Calu3 (cell line): ENCODE measurements around the gene ANKRD12. TPM values are rescaled to one million over a fixed set of nuclear protein-coding genes. Genes with fewer than 3 reads are reported as not detected.

Source experiments
- BruUV-seq: library from RNA; stranded (reverse); fragments of 400-500 nt; replicated peaks from 2 replicates; lab custom pipeline; 2021; lab: Mats Ljungman, UMichigan
- CTCF ChIA-PET: fragments of 300-600 bp; sonication (Branson Sonifier 250); formaldehyde crosslinking; loops from one replicate; lab custom pipeline; 2022; ENCODE audit warnings: antibody characterized with exemption; lab: Charles Lee
- DNase-seq: peaks from one replicate; pipeline ENCODE4 v3.0.0; 2022
- H3K27ac Mint-ChIP-seq: one replicate; pipeline ENCODE4 v1.8.0; 2022; ENCODE audit warnings: mixed read lengths; ENCODE audit not compliant: unreplicated experiment
- H3K27me3 Mint-ChIP-seq: one replicate; pipeline ENCODE4 v1.8.0; 2022; ENCODE audit warnings: mixed read lengths; ENCODE audit not compliant: unreplicated experiment
- H3K36me3 Mint-ChIP-seq: one replicate; pipeline ENCODE4 v1.8.0; 2022; ENCODE audit warnings: mild to moderate bottlenecking, moderate library complexity, mixed read lengths; ENCODE audit not compliant: insufficient read depth, unreplicated experiment
- H3K4me1 Mint-ChIP-seq: one replicate; pipeline ENCODE4 v1.8.0; 2022; ENCODE audit warnings: mild to moderate bottlenecking, low read depth, mixed read lengths; ENCODE audit not compliant: unreplicated experiment
- H3K4me3 Mint-ChIP-seq: one replicate; pipeline ENCODE4 v1.8.0; 2022; ENCODE audit warnings: mild to moderate bottlenecking, low read depth, moderate library complexity, mixed read lengths; ENCODE audit not compliant: unreplicated experiment
- H3K9me3 Mint-ChIP-seq: one replicate; pipeline ENCODE4 v1.8.0; 2022; ENCODE audit warnings: low read depth, mixed read lengths; ENCODE audit not compliant: unreplicated experiment
- CTCF ChIP-seq: fragments of 200-600 bp; IDR thresholded peaks from one replicate; pipeline ENCODE4 v1.8.0; 2022; ENCODE audit warnings: antibody characterized with exemption; ENCODE audit not compliant: unreplicated experiment
- intact Hi-C: fragments of 100-400 bp; cut with micrococcal nuclease; formaldehyde crosslinking; loops from one replicate; pipeline ENCODE4 v1.10.0; 2022; ENCODE audit not compliant: unreplicated experiment
- total RNA-seq: library from RNA; stranded (reverse); gene quantifications from 2 replicates; pipeline ENCODE4 v1.2.3, GENCODE V29; 2022

ANKRD12 gene
- total RNA-seq, 1 experiment from 2014 or later, result 40.7 TPM

- TF ChIP-seq CTCF, result no peak
- peaks cover 50% of the 10 kb centered on the region for H3K4me1 Mint-ChIP-seq
- H3K9me3 Mint-ChIP-seq, result no peaks in the 10 kb centered on the region
- H3K4me3 Mint-ChIP-seq, result peak overlapping the region; percentile 79
- no TSS peak for BruUV-seq
- no peak overlapping the region for H3K27ac Mint-ChIP-seq
- H3K27me3 Mint-ChIP-seq, result no peaks in the 10 kb centered on the region
- CTCF ChIA-PET, result no interaction called here
- intact Hi-C loops, result no loop called here
- DNase-seq, result no peak
- peaks cover 38% of the 10 kb centered on the region for H3K36me3 Mint-ChIP-seq
Measured at GRCh38 chr18:9106800-9107584, 29.6 kb upstream of the ANKRD12 start.

- intact Hi-C loops, result no loop called here
Measured at GRCh38 chr18:9108911-9109310, 27.7 kb upstream of the ANKRD12 start.

GRCh38 chr18:9109523-9109922 lies 27.1 kb upstream of the ANKRD12 start:
- DNase-seq, result no peak
- no TSS peak for BruUV-seq
- CTCF ChIA-PET, result interaction anchor here (0.7 to 1.3 kb wide), 2 partner anchors 16 to 19 kb away, joined by 3 to 4 read pairs; no protein-coding TSS in a partner anchor
- Mint-ChIP-seq H3K4me3 (no peak overlapping the region), H3K9me3 (no peaks in the 10 kb centered on the region), H3K27ac (no peak overlapping the region), H3K4me1 (peaks cover 55% of the 10 kb centered on the region), H3K27me3 (no peaks in the 10 kb centered on the region), H3K36me3 (peaks cover 16% of the 10 kb centered on the region)
- no peak for TF ChIP-seq CTCF
- intact Hi-C loops, result no loop called here

More at GRCh38 chr18:9108911-9109310, 27.7 kb upstream of the ANKRD12 start:
- no peak overlapping the region for H3K27ac Mint-ChIP-seq
- no peaks in the 10 kb centered on the region for H3K27me3 Mint-ChIP-seq
- peaks cover 19% of the 10 kb centered on the region for H3K36me3 Mint-ChIP-seq
- peaks cover 60% of the 10 kb centered on the region for H3K4me1 Mint-ChIP-seq
- CTCF ChIA-PET, result interaction anchor here (1.3 kb wide), 1 partner anchor 19 kb away, joined by 4 read pairs; no protein-coding TSS in a partner anchor
- TF ChIP-seq CTCF, result no peak
- no TSS peak for BruUV-seq
- no peak for DNase-seq
- no peaks in the 10 kb centered on the region for H3K9me3 Mint-ChIP-seq
- no peak overlapping the region for H3K4me3 Mint-ChIP-seq

DNA sequence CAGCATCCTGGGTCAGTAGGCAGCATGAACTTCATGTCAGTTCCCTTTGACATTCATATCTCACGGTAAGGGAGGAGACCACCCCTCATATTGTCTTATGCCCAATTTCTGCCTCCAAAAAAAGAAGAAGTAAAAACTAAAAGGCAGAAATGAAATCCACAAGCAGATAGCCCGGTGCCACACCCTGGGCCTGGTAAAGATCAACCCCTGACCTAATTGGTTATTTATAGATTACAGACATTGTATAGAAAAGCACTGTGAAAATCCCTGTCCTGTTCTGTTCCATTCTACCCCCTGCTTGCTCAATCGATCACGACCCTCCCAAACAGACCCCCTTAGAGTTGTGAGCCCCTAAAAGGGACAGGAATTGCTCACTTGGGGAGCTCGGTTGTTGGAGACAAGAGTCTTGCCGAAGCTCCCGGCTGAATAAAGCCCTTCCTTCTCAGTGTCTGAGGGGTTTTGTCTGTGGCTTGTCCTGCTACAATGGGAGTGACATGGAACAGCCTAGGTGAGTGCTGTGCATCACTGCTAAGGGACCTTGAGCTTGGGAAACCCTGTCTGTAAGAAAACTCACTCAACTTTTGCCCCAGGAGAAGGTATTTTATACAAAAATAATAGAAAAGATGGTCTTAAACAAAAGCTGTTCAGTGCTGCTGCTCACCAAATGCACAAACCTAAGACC lies 23.0 kb upstream of the ANKRD12 start:
- H3K27ac Mint-ChIP-seq, result peak overlapping the region; percentile 23
- H3K36me3 Mint-ChIP-seq, result peaks cover 31% of the 10 kb centered on the region
- intact Hi-C loops, result no loop called here
- TF ChIP-seq CTCF, result no peak
- CTCF ChIA-PET, result no interaction called here
- no peaks in the 10 kb centered on the region for H3K9me3 Mint-ChIP-seq
- DNase-seq, result no peak
- peak overlapping the region; percentile 27 for H3K4me3 Mint-ChIP-seq
- BruUV-seq, result no TSS peak
- H3K27me3 Mint-ChIP-seq, result no peaks in the 10 kb centered on the region
- H3K4me1 Mint-ChIP-seq, result peaks cover 55% of the 10 kb centered on the region
